Esophagus muscularis mucosa (tissue), 4 donors: ENCODE measurements around the gene LONP1. TPM values are rescaled to one million over a fixed set of nuclear protein-coding genes. Genes with fewer than 3 reads are reported as not detected.

ENCODE experiments used
- DNase-seq: peaks from one replicate; pipeline ENCODE4 v3.0.0-alpha.2; 2017; ENCODE audit errors: extremely low spot score
- H3K27ac ChIP-seq, 4 donors: fragments of 200-600 bp; sonication (generic); replicated peaks in 1 of 4; 1 replicate in 3 of 4; 2 replicates in 1 of 4; pipeline ENCODE4 v1.5.1; 2016 to 2019; ENCODE audit warnings: mild to moderate bottlenecking in 1 of 4
- H3K27me3 ChIP-seq, 4 donors: fragments of 200-600 bp; sonication (generic); one replicate each; pipeline versions ENCODE4 v1.5.1 to v1.6.0; 2016 to 2019
- H3K36me3 ChIP-seq, 4 donors: fragments of 200-600 bp; sonication (generic); one replicate each; pipeline ENCODE4 v1.5.1; 2016 to 2019
- H3K4me1 ChIP-seq, 4 donors: fragments of 200-600 bp; sonication (generic); one replicate each; pipeline ENCODE4 v1.5.1; 2016 to 2019
- H3K4me3 ChIP-seq, 4 donors: fragments of 200-600 bp; sonication (generic); 1 replicate in 2 of 4; 2 replicates in 2 of 4; pipeline ENCODE4 v1.5.1; 2016 to 2019; ENCODE audit warnings: mild to moderate bottlenecking in 4 of 4, moderate library complexity in 1 of 4
- H3K9me3 ChIP-seq, 4 donors: fragments of 200-600 bp; sonication (generic); 1 replicate in 3 of 4; 2 replicates in 1 of 4; pipeline ENCODE4 v1.5.1; 2016 to 2019
- CTCF ChIP-seq, 3 experiments: fragments of 200-600 bp in 2 of 3; fragments of 450-650 bp in 1 of 3; sonication (generic) in 2 of 3; IDR thresholded peaks; one replicate each; pipeline ENCODE4 v1.5.1; 2017 to 2019; ENCODE audit warnings: antibody characterized with exemption in 3 of 3, mild to moderate bottlenecking in 2 of 3, moderate library complexity in 1 of 3
- EP300 ChIP-seq: sonication (generic); formaldehyde crosslinking; IDR thresholded peaks from one replicate; pipeline ENCODE4 v1.6.1; 2017; ENCODE audit warnings: antibody characterized with exemption
- POLR2A ChIP-seq: fragments of 450-650 bp; IDR thresholded peaks from one replicate; pipeline ENCODE4 v1.6.1; 2017; ENCODE audit warnings: antibody characterized with exemption, moderate library complexity, mild to moderate bottlenecking, low read depth
- POLR2AphosphoS5 ChIP-seq, 2 donors: sonication (generic); formaldehyde crosslinking; IDR thresholded peaks; one replicate each; pipeline ENCODE4 v1.6.1; 2017; ENCODE audit warnings: antibody characterized with exemption in 2 of 2
- WGBS: methylation state at CpG from one replicate; pipeline ENCODE4 v1.1.5; 2018; 5-methylcytosine and 5-hydroxymethylcytosine counted together
- intact Hi-C: fragments of 100-400 bp; cut with DNase I; formaldehyde crosslinking; loops from one replicate; pipeline ENCODE4 v1.15.1; 2023
- total RNA-seq, 4 donors: library from RNA; depleted of rRNA; stranded (reverse); fragments of >200 nt; gene quantifications; one replicate each; pipeline versions ENCODE4 v1.1.0 to v1.2.1, GENCODE V29; 2016

Gene LONP1
- total RNA-seq, 4 donors from 2014 or later, result 49.0 to 70.4 (median 54.3) TPM

- Histone ChIP-seq H3K27me3 (no peaks in the 10 kb centered on the region), H3K36me3 (peaks cover 0 to 14% (median 12%) of the 10 kb centered on the region in 4 donors), H3K9me3 (no peaks in the 10 kb centered on the region), H3K4me3 (no peak overlapping the region), H3K27ac (no peak overlapping the region), H3K4me1 (peaks cover 19 to 33% (median 27%) of the 10 kb centered on the region in 4 donors)
- TF ChIP-seq EP300 (no peak), CTCF (IDR thresholded peaks at IDR 0.05) (no peak), POLR2AphosphoS5 (IDR thresholded peaks at IDR 0.05) (no peak), POLR2A (no peak)
- intact Hi-C loops, result no loop called here
- WGBS, result 92% methylated on average over 7 of the region's 10 CpGs
- DNase-seq, result no peak
These were observed 42.8 kb downstream of the LONP1 start for GRCh38 chr19:5677136-5677535.

- no peaks in the 10 kb centered on the region for H3K9me3 ChIP-seq
- TF ChIP-seq POLR2AphosphoS5 (IDR thresholded peaks at IDR 0.05), result no peak
- TF ChIP-seq POLR2A, result no peak
- no peak for TF ChIP-seq CTCF (IDR thresholded peaks at IDR 0.05)
- no peak for TF ChIP-seq EP300
- H3K36me3 ChIP-seq, result peaks cover 0 to 18% (median 14%) of the 10 kb centered on the region in 4 donors
- H3K27ac ChIP-seq, result no peak overlapping the region
- H3K4me3 ChIP-seq, result no peak overlapping the region
- intact Hi-C loops, result no loop called here
- WGBS, result 55% methylated on average over 5 of the region's 13 CpGs
- no peak for DNase-seq
- no peaks in the 10 kb centered on the region for H3K27me3 ChIP-seq
- peaks cover 19 to 31% (median 25%) of the 10 kb centered on the region in 4 donors for H3K4me1 ChIP-seq
These were observed 43.2 kb downstream of the LONP1 start for GRCh38 chr19:5676772-5677105.

GRCh38 chr19:5676105-5676771 lies 43.7 kb downstream of the LONP1 start:
- H3K9me3 ChIP-seq, result no peaks in the 10 kb centered on the region
- intact Hi-C loops, result no loop called here
- peaks cover 0 to 23% (median 19%) of the 10 kb centered on the region in 4 donors for H3K36me3 ChIP-seq
- H3K4me3 ChIP-seq, result no peak overlapping the region
- WGBS, result 84% methylated on average over 13 of the region's 17 CpGs
- peaks cover 17 to 26% (median 21%) of the 10 kb centered on the region in 4 donors for H3K4me1 ChIP-seq
- H3K27me3 ChIP-seq, result no peaks in the 10 kb centered on the region
- no peak overlapping the region for H3K27ac ChIP-seq
- no peak for DNase-seq
- TF ChIP-seq EP300, result no peak
- no peak for TF ChIP-seq CTCF (IDR thresholded peaks at IDR 0.05)
- no peak for TF ChIP-seq POLR2AphosphoS5 (IDR thresholded peaks at IDR 0.05)
- TF ChIP-seq POLR2A, result no peak

GRCh38 chr19:5674714-5675113 lies 45.2 kb downstream of the LONP1 start:
- Histone ChIP-seq H3K36me3 (peaks cover under 1 to 30% (median 27%) of the 10 kb centered on the region in 4 donors), H3K27me3 (no peaks in the 10 kb centered on the region), H3K9me3 (no peaks in the 10 kb centered on the region), H3K4me1 (peaks cover 10 to 19% (median 15%) of the 10 kb centered on the region in 4 donors), H3K4me3 (no peak overlapping the region), H3K27ac (no peak overlapping the region)
- TF ChIP-seq CTCF (IDR thresholded peaks at IDR 0.05) (no peak), POLR2AphosphoS5 (IDR thresholded peaks at IDR 0.05) (no peak), POLR2A (no peak), EP300 (no peak)
- intact Hi-C loops, result no loop called here
- WGBS, result 95% methylated on average over 4 of the region's 5 CpGs
- DNase-seq, result no peak

DNA sequence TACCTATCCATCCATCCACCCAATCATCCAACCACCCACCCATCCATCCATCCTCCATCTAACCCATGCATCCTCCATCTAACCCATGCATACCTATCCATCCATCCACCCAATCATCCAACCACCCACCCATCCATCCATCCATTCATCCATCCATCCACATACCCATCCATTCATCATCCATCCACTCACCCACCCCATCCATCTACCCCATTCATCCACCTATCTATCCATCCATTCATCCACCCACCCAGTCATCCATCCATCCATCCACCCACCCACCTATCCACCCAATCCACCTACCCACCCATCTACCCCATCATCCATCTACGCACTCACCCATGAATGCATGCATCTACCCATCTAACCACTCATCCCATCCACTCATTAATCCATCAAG lies 46.2 kb downstream of the LONP1 start:
- TF ChIP-seq EP300, result no peak
- no peak for TF ChIP-seq POLR2AphosphoS5 (IDR thresholded peaks at IDR 0.05)
- no peak for TF ChIP-seq POLR2A
- TF ChIP-seq CTCF (IDR thresholded peaks at IDR 0.05), result no peak
- Histone ChIP-seq H3K9me3 (no peaks in the 10 kb centered on the region), H3K36me3 (peaks cover 10 to 38% (median 36%) of the 10 kb centered on the region in 4 donors), H3K27ac (no peak overlapping the region), H3K4me1 (peaks cover under 1 to 9% (median 6%) of the 10 kb centered on the region in 4 donors), H3K27me3 (no peaks in the 10 kb centered on the region), H3K4me3 (no peak overlapping the region)
- no peak for DNase-seq
- 98% methylated on average over 1 of the region's 1 CpG for WGBS
- intact Hi-C loops, result no loop called here
